Neuronal stem cell (in vitro differentiated cells): ENCODE data around the gene NEU4.
A peak's percentile ranks its signal among the peaks of the same experiment; 100 is the strongest.

ENCODE experiments used
- DNase-seq: peaks from one replicate; pipeline ENCODE4 v3.0.0-alpha.2; 2013; ENCODE audit warnings: low spot score
- H2AFZ ChIP-seq: one replicate; pipeline ENCODE4 v1.6.1; 2013; ENCODE audit warnings: mild to moderate bottlenecking, low read length, inconsistent platforms
- H2AK5ac ChIP-seq: 2 replicates; pipeline ENCODE4 v1.6.1; 2013; ENCODE audit warnings: low read depth, mild to moderate bottlenecking, inconsistent platforms, low read length, moderate library complexity, mixed read lengths
- H2BK120ac ChIP-seq: 2 replicates; pipeline ENCODE4 v1.6.1; 2013; ENCODE audit warnings: low read depth, mild to moderate bottlenecking, inconsistent platforms, low read length, moderate library complexity, mixed read lengths
- H2BK12ac ChIP-seq: one replicate; pipeline ENCODE4 v1.6.1; 2013; ENCODE audit warnings: low read length, inconsistent platforms
- H2BK15ac ChIP-seq: 2 replicates; pipeline ENCODE4 v1.6.1; 2013; ENCODE audit warnings: mild to moderate bottlenecking, low read length, inconsistent platforms, mixed read lengths
- H2BK5ac ChIP-seq: one replicate; pipeline ENCODE4 v1.6.1; 2013; ENCODE audit warnings: inconsistent platforms, mild to moderate bottlenecking, low read length, moderate library complexity
- H3K14ac ChIP-seq: one replicate; pipeline ENCODE4 v1.6.1; 2013; ENCODE audit warnings: low read length, inconsistent platforms
- H3K18ac ChIP-seq: 2 replicates; pipeline ENCODE4 v1.6.1; 2013; ENCODE audit warnings: low read length, inconsistent platforms
- H3K23ac ChIP-seq: 2 replicates; pipeline ENCODE4 v1.6.1; 2013; ENCODE audit warnings: low read depth, mild to moderate bottlenecking, mixed read lengths, low read length, inconsistent platforms; ENCODE audit not compliant: poor library complexity
- H3K27ac ChIP-seq: replicated peaks from 3 replicates; pipeline ENCODE4 v1.5.1; 2013; ENCODE audit warnings: low read length, inconsistent platforms
- H3K27me3 ChIP-seq, 3 experiments: 2 replicates each; pipeline ENCODE4 v1.6.1; 2013; ENCODE audit warnings: low read length in 3 of 3, mild to moderate bottlenecking in 2 of 3, inconsistent platforms in 1 of 3, low read depth in 1 of 3, mixed read lengths in 1 of 3, moderate library complexity in 1 of 3; ENCODE audit not compliant: control insufficient read depth in 3 of 3, insufficient read depth in 3 of 3
- H3K36me3 ChIP-seq, 2 donors: replicated peaks in 1 of 2; 2 replicates each; pipeline ENCODE4 v1.6.1; 2013; ENCODE audit warnings: low read length in 2 of 2; ENCODE audit not compliant: control insufficient read depth in 2 of 2, insufficient read depth in 2 of 2
- H3K4ac ChIP-seq: 2 replicates; pipeline ENCODE4 v1.6.1; 2013; ENCODE audit warnings: inconsistent platforms, mild to moderate bottlenecking, low read length, moderate library complexity
- H3K4me1 ChIP-seq, 2 donors: 1 replicate in 1 of 2; 2 replicates in 1 of 2; pipeline ENCODE4 v1.6.1; 2013; ENCODE audit warnings: low read length in 2 of 2, low read depth in 1 of 2; ENCODE audit not compliant: control insufficient read depth in 2 of 2, insufficient read depth in 1 of 2
- H3K4me2 ChIP-seq: one replicate; pipeline ENCODE4 v1.6.1; 2013; ENCODE audit warnings: mild to moderate bottlenecking, low read length, inconsistent platforms; ENCODE audit not compliant: insufficient read depth, poor library complexity, severe bottlenecking
- H3K4me3 ChIP-seq, 2 donors: 2 replicates each; pipeline ENCODE4 v1.5.1; 2013; ENCODE audit warnings: low read length in 2 of 2, mild to moderate bottlenecking in 2 of 2, inconsistent platforms in 1 of 2, moderate library complexity in 1 of 2
- H3K79me1 ChIP-seq: one replicate; pipeline ENCODE4 v1.6.1; 2013; ENCODE audit warnings: low read depth, mild to moderate bottlenecking, inconsistent platforms, low read length, moderate library complexity
- H3K9ac ChIP-seq: one replicate; pipeline ENCODE4 v1.6.1; 2013; ENCODE audit warnings: mild to moderate bottlenecking, low read depth, low read length, inconsistent platforms; ENCODE audit not compliant: poor library complexity
- H3K9me3 ChIP-seq, 2 donors: replicated peaks in 1 of 2; 2 replicates each; pipeline versions ENCODE3 to v1.6.1; 2013; ENCODE audit warnings: low read length in 2 of 2, mild to moderate bottlenecking in 2 of 2, inconsistent platforms in 1 of 2, low read depth in 1 of 2, mixed read lengths in 1 of 2, moderate library complexity in 1 of 2; ENCODE audit not compliant: control insufficient read depth in 2 of 2, insufficient read depth in 1 of 2
- H4K8ac ChIP-seq: one replicate; pipeline ENCODE4 v1.6.1; 2013; ENCODE audit warnings: low read depth, mild to moderate bottlenecking, inconsistent platforms, low read length, moderate library complexity
- H4K91ac ChIP-seq: one replicate; pipeline ENCODE4 v1.6.1; 2013; ENCODE audit warnings: low read length, low read depth, mild to moderate bottlenecking, inconsistent platforms; ENCODE audit not compliant: poor library complexity
- WGBS, 2 donors: extraction: QIAGEN DNeasy Blood & Tissue Kit; methylation state at CpG; one replicate each; pipeline ENCODE4 v1.1.7; 2013; ENCODE audit warnings: missing lambda C conversion rate in 2 of 2, mixed read lengths in 1 of 2; ENCODE audit not compliant: insufficient read length in 2 of 2, insufficient replicate concordance in 1 of 2; ENCODE audit errors: extremely low coverage in 2 of 2; 5-methylcytosine and 5-hydroxymethylcytosine counted together

The NEU4 gene

DNA sequence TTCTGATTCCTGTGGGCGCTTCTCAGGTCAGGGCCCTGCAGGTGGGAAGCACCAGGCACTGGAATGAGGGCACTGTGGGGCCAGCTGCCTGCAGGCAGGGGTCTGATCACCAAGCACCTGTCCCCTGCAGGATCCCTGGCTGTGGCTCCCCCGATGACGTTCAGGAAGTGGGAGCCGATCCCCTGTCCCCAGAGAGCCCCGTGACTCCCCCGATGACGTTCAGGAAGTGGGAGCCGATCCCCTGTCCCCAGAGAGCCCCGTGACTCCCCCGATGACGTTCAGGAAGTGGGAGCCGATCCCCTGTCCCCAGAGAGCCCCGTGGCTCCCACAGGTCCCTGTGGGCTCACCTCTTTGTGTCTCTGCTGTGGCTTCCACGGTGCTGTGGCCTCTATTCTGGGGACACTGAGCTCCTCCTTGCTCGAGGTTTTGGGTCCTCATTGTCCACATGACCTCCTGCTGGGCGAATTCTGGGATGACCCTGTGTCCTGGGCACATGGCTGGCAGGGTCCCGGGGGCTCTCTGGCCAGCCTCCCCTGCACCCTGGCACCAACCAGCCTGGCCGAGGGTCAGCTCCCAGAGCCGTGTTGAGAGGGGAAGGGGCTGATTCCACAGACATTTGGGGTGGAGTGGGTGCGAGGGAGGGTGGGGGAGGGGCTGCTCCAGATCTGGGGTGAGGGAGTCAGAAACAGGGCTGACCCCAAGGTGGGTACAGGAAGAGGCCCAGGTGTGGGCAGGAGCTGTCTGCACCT lies 4.8 kb downstream of the NEU4 start:
- DNase-seq = no peak
- no peak overlapping the region for H3K4me2 ChIP-seq
- no CpG with 5 or more reads among the region's 20 CpGs for WGBS, 2 donors

GRCh38 chr2:241814393-241814642 lies 5.3 kb downstream of the NEU4 start:
- Histone ChIP-seq H3K9me3 (no peaks in the 10 kb centered on the region), H3K4me3 (no peak overlapping the region), H3K36me3 (no peaks in the 10 kb centered on the region), H2BK15ac (peak overlapping the region; percentile 92), H2AK5ac (no peak overlapping the region), H2BK5ac (no peak overlapping the region), H3K4me1 (peaks cover 0 to 2% of the 10 kb centered on the region in 2 donors), H2BK12ac (no peak overlapping the region), H4K8ac (no peak overlapping the region), H3K27me3 (peaks cover 0 to 6% (median 0%) of the 10 kb centered on the region in 3 experiments), H4K91ac (peak overlapping the region; percentile 98), H3K18ac (peak overlapping the region; percentile 89), H2AFZ (no peak overlapping the region), H3K4ac (peak overlapping the region; percentile 76), H3K4me2 (no peak overlapping the region), H2BK120ac (no peak overlapping the region), H3K14ac (no peak overlapping the region), H3K9ac (peak overlapping the region; percentile 44), H3K27ac (no peak overlapping the region), H3K23ac (no peak overlapping the region), H3K79me1 (peaks cover 2% of the 10 kb centered on the region)
- no CpG with 5 or more reads among the region's 17 CpGs for WGBS, 2 donors
- no peak for DNase-seq

More for the DNA sequence above, 4.8 kb downstream of the NEU4 start:
- no peak overlapping the region for H3K9ac ChIP-seq
- H2BK120ac ChIP-seq = no peak overlapping the region
- H3K4ac ChIP-seq = no peak overlapping the region
- H2BK5ac ChIP-seq = peak overlapping the region; percentile 82
- H3K79me1 ChIP-seq = no peaks in the 10 kb centered on the region
- H3K18ac ChIP-seq = peak overlapping the region; percentile 89
- H3K27ac ChIP-seq = no peak overlapping the region
- peak overlapping the region; percentile 9 for H4K91ac ChIP-seq
- peak overlapping the region; percentile 92 for H2BK15ac ChIP-seq
- no peaks in the 10 kb centered on the region for H3K9me3 ChIP-seq
- no peak overlapping the region for H2AFZ ChIP-seq
- no peak overlapping the region for H3K4me3 ChIP-seq
- no peaks in the 10 kb centered on the region for H3K36me3 ChIP-seq
- H2BK12ac ChIP-seq = no peak overlapping the region
- no peak overlapping the region for H3K23ac ChIP-seq
- H2AK5ac ChIP-seq = peak overlapping the region; percentile 66
- no peak overlapping the region for H4K8ac ChIP-seq
- peaks cover 1 to 6% of the 10 kb centered on the region in 2 donors for H3K4me1 ChIP-seq
- H3K14ac ChIP-seq = no peak overlapping the region
- peaks cover 0 to 6% (median 0%) of the 10 kb centered on the region in 3 experiments for H3K27me3 ChIP-seq

- Histone ChIP-seq H3K4me1 (peaks cover 0 to 2% of the 10 kb centered on the region in 2 donors), H3K4ac (peak overlapping the region; percentile 76), H2AK5ac (peak overlapping the region; percentile 90), H3K4me3 (no peak overlapping the region), H3K36me3 (no peaks in the 10 kb centered on the region), H4K8ac (no peak overlapping the region), H3K9ac (peak overlapping the region; percentile 44), H3K4me2 (no peak overlapping the region), H2BK120ac (no peak overlapping the region), H2BK15ac (peak overlapping the region; percentile 92), H3K14ac (no peak overlapping the region), H3K27ac (no peak overlapping the region), H3K79me1 (peaks cover 3% of the 10 kb centered on the region), H3K23ac (peak overlapping the region; percentile 43), H3K27me3 (peaks cover 0 to 6% (median 0%) of the 10 kb centered on the region in 3 experiments), H3K18ac (peak overlapping the region; percentile 89), H2BK5ac (no peak overlapping the region), H4K91ac (peak overlapping the region; percentile 98), H3K9me3 (no peaks in the 10 kb centered on the region), H2BK12ac (peak overlapping the region; percentile 90), H2AFZ (no peak overlapping the region)
- DNase-seq = no peak
- no CpG with 5 or more reads among the region's 52 CpGs for WGBS, 2 donors
Observed at GRCh38 chr2:241814643-241815476, 5.9 kb downstream of the NEU4 start.
